Smooth muscle cell (in vitro differentiated cells): ENCODE results near the gene PFKFB1. TPM values are rescaled to one million over a fixed set of nuclear protein-coding genes. Genes with fewer than 3 reads are reported as not detected.
A peak's percentile ranks its signal among the peaks of the same experiment; 100 is the strongest.

ENCODE experiments used
- DNase-seq: peaks from one replicate; lab custom pipeline; 2025; ENCODE audit not compliant: unreplicated experiment; lab: John Stamatoyannopoulos, UW
- H2AFZ ChIP-seq: fragments of 200-600 bp; sonication (generic); 2 replicates; pipeline ENCODE4 v1.6.0; 2016; ENCODE audit warnings: antibody characterized with exemption, low read depth, mild to moderate bottlenecking
- H3F3A ChIP-seq: fragments of 200-600 bp; sonication (generic); 2 replicates; pipeline ENCODE4 v1.6.0; 2017; ENCODE audit warnings: antibody characterized with exemption, low read depth
- H3K27ac ChIP-seq: fragments of 200-600 bp; sonication (generic); 2 replicates; pipeline ENCODE4 v1.5.1; 2016; ENCODE audit warnings: low read depth, mild to moderate bottlenecking
- H3K27me3 ChIP-seq: fragments of 200-600 bp; sonication (generic); 2 replicates; pipeline ENCODE4 v1.6.1; 2016; ENCODE audit warnings: low read depth, mild to moderate bottlenecking
- H3K36me3 ChIP-seq: fragments of 200-600 bp; sonication (generic); 2 replicates; pipeline ENCODE4 v1.5.1; 2016; ENCODE audit warnings: low read depth
- H3K4me1 ChIP-seq: fragments of 200-600 bp; sonication (generic); 2 replicates; pipeline ENCODE4 v1.5.1; 2016; ENCODE audit warnings: low read depth
- H3K4me2 ChIP-seq: fragments of 200-600 bp; sonication (generic); 2 replicates; pipeline ENCODE4 v1.6.0; 2016; ENCODE audit warnings: mild to moderate bottlenecking
- H3K4me3 ChIP-seq: fragments of 200-600 bp; sonication (generic); 2 replicates; pipeline ENCODE4 v1.5.1; 2016; ENCODE audit warnings: mild to moderate bottlenecking
- H3K79me2 ChIP-seq: fragments of 200-600 bp; sonication (generic); 2 replicates; pipeline ENCODE4 v1.6.0; 2016; ENCODE audit warnings: low read depth, mild to moderate bottlenecking
- H3K9ac ChIP-seq: fragments of 200-600 bp; sonication (generic); 2 replicates; pipeline ENCODE4 v1.6.0; 2016; ENCODE audit warnings: low read depth
- H3K9me3 ChIP-seq: fragments of 200-600 bp; sonication (generic); replicated peaks from 2 replicates; pipeline ENCODE4 v1.5.1; 2016; ENCODE audit warnings: low read depth
- H4K20me1 ChIP-seq: fragments of 200-600 bp; sonication (generic); 2 replicates; pipeline ENCODE4 v1.6.0; 2016; ENCODE audit warnings: low read depth
- WGBS: methylation state at CpG from one replicate; pipeline ENCODE4 v1.1.7; 2016; ENCODE audit warnings: low lambda C conversion rate; 5-methylcytosine and 5-hydroxymethylcytosine counted together
- polyA plus RNA-seq: library from polyadenylated mRNA; unstranded; fragments of >200 nt; fragmentation: Nextera tagmentation; extraction: Ambion mirVana; gene quantifications from 2 replicates; pipeline ENCODE4 v1.2.1, GENCODE V29; 2016
- total RNA-seq: library from RNA; depleted of rRNA; stranded (reverse); fragments of >200 nt; gene quantifications from 2 replicates; pipeline ENCODE4 v1.2.3, GENCODE V29; 2014
- TF ChIP-seq, protein P1 (sequence below): fragments of 200-600 bp; sonication (generic); IDR thresholded peaks from 2 replicates; pipeline ENCODE4 v1.5.1; 2017; ENCODE audit warnings: borderline replicate concordance, mild to moderate bottlenecking, antibody characterized with exemption; ENCODE audit not compliant: insufficient read depth, poor library complexity, severe bottlenecking

Gene PFKFB1
- total and polyA plus RNA-seq, 2 experiments from 2014 or later, result 0.42 TPM; not detected in 1

DNA sequence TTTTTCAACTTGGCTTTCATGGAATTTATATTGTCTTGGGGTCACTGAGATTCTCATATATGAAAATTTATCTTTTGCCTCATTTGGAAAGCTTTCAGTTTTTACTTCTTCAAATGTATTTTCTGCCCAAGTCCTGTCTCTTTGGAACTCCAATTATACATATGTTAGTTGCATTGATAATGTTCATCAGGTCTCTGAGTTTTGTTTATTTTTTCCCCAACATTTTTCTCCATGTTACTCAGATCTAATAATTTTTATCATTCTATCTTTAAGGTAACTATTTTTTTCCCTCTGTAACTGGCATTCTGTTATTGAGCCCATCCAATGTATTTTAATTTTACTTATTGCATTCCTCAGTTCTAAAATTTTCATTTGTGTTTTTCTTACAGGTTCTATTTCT lies 84.0 kb downstream of the PFKFB1 start:
- Histone ChIP-seq H3K27ac (no peak overlapping the region), H3K36me3 (peaks cover 3% of the 10 kb centered on the region), H3K9me3 (no peaks in the 10 kb centered on the region), H3K9ac (no peak overlapping the region), H3K4me2 (no peak overlapping the region), H2AFZ (no peak overlapping the region), H3K4me3 (no peak overlapping the region), H3K27me3 (no peaks in the 10 kb centered on the region), H3K79me2 (no peaks in the 10 kb centered on the region), H3F3A (no peaks in the 10 kb centered on the region), H3K4me1 (no peaks in the 10 kb centered on the region), H4K20me1 (no peaks in the 10 kb centered on the region)
- DNase-seq, result no peak
- TF ChIP-seq, protein P1, sequence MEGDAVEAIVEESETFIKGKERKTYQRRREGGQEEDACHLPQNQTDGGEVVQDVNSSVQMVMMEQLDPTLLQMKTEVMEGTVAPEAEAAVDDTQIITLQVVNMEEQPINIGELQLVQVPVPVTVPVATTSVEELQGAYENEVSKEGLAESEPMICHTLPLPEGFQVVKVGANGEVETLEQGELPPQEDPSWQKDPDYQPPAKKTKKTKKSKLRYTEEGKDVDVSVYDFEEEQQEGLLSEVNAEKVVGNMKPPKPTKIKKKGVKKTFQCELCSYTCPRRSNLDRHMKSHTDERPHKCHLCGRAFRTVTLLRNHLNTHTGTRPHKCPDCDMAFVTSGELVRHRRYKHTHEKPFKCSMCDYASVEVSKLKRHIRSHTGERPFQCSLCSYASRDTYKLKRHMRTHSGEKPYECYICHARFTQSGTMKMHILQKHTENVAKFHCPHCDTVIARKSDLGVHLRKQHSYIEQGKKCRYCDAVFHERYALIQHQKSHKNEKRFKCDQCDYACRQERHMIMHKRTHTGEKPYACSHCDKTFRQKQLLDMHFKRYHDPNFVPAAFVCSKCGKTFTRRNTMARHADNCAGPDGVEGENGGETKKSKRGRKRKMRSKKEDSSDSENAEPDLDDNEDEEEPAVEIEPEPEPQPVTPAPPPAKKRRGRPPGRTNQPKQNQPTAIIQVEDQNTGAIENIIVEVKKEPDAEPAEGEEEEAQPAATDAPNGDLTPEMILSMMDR, result no peak

DNA sequence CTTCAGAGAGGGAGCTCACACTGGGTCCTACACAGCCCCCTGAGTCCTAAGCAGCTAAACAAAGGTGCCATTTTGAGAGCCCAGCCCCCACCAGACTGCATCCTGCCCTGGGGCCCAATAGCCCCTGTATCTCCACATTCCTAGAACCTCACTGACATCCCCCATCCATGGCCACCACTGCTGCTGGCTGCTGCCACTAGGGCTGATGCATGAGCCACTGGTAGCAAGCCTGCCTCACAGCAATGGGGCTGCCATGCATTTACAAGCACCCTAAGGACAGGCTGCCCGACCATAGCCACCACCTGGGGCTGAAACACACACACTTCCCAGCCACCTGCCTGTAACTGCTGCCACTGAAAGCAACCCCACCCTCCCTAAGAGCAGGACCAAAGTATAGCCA lies 99.8 kb downstream of the PFKFB1 start:
- Histone ChIP-seq H3K4me1 (no peaks in the 10 kb centered on the region), H4K20me1 (no peaks in the 10 kb centered on the region), H3K4me3 (no peak overlapping the region), H3F3A (no peaks in the 10 kb centered on the region), H3K4me2 (no peak overlapping the region), H3K27ac (no peak overlapping the region), H3K9me3 (no peaks in the 10 kb centered on the region), H2AFZ (no peak overlapping the region), H3K79me2 (no peaks in the 10 kb centered on the region), H3K27me3 (no peaks in the 10 kb centered on the region), H3K36me3 (no peaks in the 10 kb centered on the region), H3K9ac (no peak overlapping the region)
- no peak for DNase-seq
- 64% methylated on average over 1 of the region's 1 CpG for WGBS
- TF ChIP-seq, protein P1, result no peak

DNA sequence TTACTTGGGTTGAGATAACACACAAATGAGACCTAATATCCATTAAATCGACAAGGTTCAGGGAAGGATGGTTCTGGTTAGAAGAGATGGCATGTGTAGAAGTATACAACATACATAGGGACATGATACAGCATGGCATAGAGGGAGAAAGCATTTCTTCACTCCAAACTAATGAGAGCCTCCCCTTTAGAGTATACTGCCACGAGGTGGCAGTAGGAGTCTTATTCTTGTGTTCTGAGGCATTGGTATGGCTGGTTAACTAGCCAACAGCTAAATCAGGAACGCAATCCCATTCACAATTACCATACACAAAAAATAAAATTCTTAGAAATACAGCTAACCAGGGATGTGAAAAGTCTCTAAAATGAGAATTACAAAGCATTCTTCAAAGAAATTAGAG lies 102.4 kb downstream of the PFKFB1 start:
- no peak for DNase-seq
- Histone ChIP-seq H3K27me3 (no peaks in the 10 kb centered on the region), H2AFZ (no peak overlapping the region), H3F3A (no peaks in the 10 kb centered on the region), H4K20me1 (no peaks in the 10 kb centered on the region), H3K27ac (no peak overlapping the region), H3K9me3 (no peaks in the 10 kb centered on the region), H3K4me3 (no peak overlapping the region), H3K36me3 (no peaks in the 10 kb centered on the region), H3K4me1 (no peaks in the 10 kb centered on the region), H3K9ac (no peak overlapping the region), H3K79me2 (no peaks in the 10 kb centered on the region), H3K4me2 (no peak overlapping the region)
- WGBS, result 23% methylated on average over 3 of the region's 3 CpGs
- TF ChIP-seq, protein P1, result peak; percentile 23

DNA sequence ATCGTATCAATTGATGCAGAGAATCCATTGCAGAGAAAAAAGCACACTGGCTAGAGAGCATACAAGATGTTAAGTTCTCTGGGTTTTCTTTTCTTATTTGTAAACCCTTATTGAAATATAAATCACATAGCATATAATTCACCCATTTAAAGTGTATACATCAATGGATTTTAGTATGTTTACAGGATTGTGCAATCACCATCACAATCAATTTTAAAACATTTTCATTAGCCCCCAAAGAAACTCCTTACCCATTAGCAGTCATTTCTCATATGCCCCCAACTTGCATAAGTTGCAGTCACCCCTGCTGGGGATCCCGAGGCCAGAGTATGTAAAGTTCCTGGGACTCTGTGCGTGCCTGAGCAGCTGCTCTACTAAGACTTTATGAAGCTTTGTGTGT lies 108.2 kb downstream of the PFKFB1 start:
- Histone ChIP-seq H3K27me3 (no peaks in the 10 kb centered on the region), H3K36me3 (no peaks in the 10 kb centered on the region), H3K4me3 (no peak overlapping the region), H3F3A (no peaks in the 10 kb centered on the region), H3K27ac (no peak overlapping the region), H3K4me1 (no peaks in the 10 kb centered on the region), H3K4me2 (no peak overlapping the region), H3K9ac (no peak overlapping the region), H2AFZ (no peak overlapping the region), H4K20me1 (no peaks in the 10 kb centered on the region), H3K79me2 (no peaks in the 10 kb centered on the region), H3K9me3 (no peaks in the 10 kb centered on the region)
- TF ChIP-seq, protein P1, result no peak
- WGBS, result 78% methylated on average over 3 of the region's 3 CpGs
- no peak for DNase-seq
